Measurements from ENCODE around the gene ANKRD9.

GRCh38 chr14:102516531-102517391, 7.2 kb upstream of the ANKRD9 start:
- TF ChIP-seq YY1 (IDR thresholded peaks at IDR 0.05; ENCODE audit: low read depth) (no peak), CREB1 (IDR thresholded peaks at IDR 0.05; ENCODE audit: low read depth) (no peak)

Measured in Ishikawa (cell line).